Heart right ventricle (tissue), 16 donors: Measurements from ENCODE around the gene LAMA4. TPM values are rescaled to one million over a fixed set of nuclear protein-coding genes. Genes with fewer than 3 reads are reported as not detected.
A peak's percentile ranks its signal among the peaks of the same experiment; 100 is the strongest.

Experiments used
- ATAC-seq, 8 donors: fragments of 200-7000 bp; cut with Tn5 transposase; one replicate each; pipeline ENCODE4 v1.9.1; 2020; ENCODE audit warnings: mild to moderate bottlenecking in 8 of 8, moderate library complexity in 8 of 8, moderate number of reproducible peaks in 1 of 8
- DNase-seq, 2 donors: peaks; one replicate each; pipeline ENCODE4 v3.0.0-alpha.2; 2020
- H3K27ac ChIP-seq, 10 donors: fragments of 200-600 bp; sonication (generic) in 2 of 10; one replicate each; pipeline versions ENCODE4 v1.5.0 to v1.8.0; 2020 to 2022; ENCODE audit warnings: mild to moderate bottlenecking in 3 of 10
- H3K27me3 ChIP-seq, 7 donors: fragments of 200-600 bp; one replicate each; pipeline ENCODE4 v1.8.0; 2021 to 2022; ENCODE audit warnings: mild to moderate bottlenecking in 2 of 7
- H3K36me3 ChIP-seq, 9 donors: fragments of 200-600 bp; sonication (generic) in 1 of 9; one replicate each; pipeline versions ENCODE4 v1.5.0 to v1.8.0; 2020 to 2022; ENCODE audit warnings: mild to moderate bottlenecking in 2 of 9
- H3K4me1 ChIP-seq, 9 donors: fragments of 200-600 bp; sonication (generic) in 1 of 9; one replicate each; pipeline versions ENCODE4 v1.5.0 to v1.8.0; 2020 to 2022; ENCODE audit warnings: mild to moderate bottlenecking in 4 of 9
- H3K4me3 ChIP-seq, 10 donors: fragments of 200-600 bp; sonication (generic) in 2 of 10; one replicate each; pipeline versions ENCODE4 v1.5.0 to v1.8.0; 2020 to 2022; ENCODE audit warnings: mild to moderate bottlenecking in 7 of 10, moderate library complexity in 2 of 10
- H3K9me3 ChIP-seq, 11 donors: fragments of 200-600 bp in 10 of 11; sonication (generic) in 2 of 11; one replicate each; pipeline versions ENCODE4 v1.5.0 to v1.8.0; 2013 to 2022; ENCODE audit warnings: mild to moderate bottlenecking in 2 of 11, control low read depth in 1 of 11, moderate library complexity in 1 of 11
- CTCF ChIP-seq, 9 donors: fragments of 200-600 bp; sonication (generic) in 2 of 9; IDR thresholded peaks; one replicate each; pipeline versions ENCODE4 v1.5.0 to v1.8.0; 2021 to 2022; ENCODE audit warnings: antibody characterized with exemption in 9 of 9, mild to moderate bottlenecking in 5 of 9, moderate library complexity in 1 of 9
- WGBS, 2 donors: extraction: QIAGEN DNeasy Blood & Tissue Kit; methylation state at CpG; one replicate each; pipeline ENCODE4 v1.1.7; 2013; ENCODE audit warnings: inconsistent platforms in 1 of 2; 5-methylcytosine and 5-hydroxymethylcytosine counted together
- intact Hi-C, 10 donors: fragments of 100-400 bp; cut with DNase I; formaldehyde crosslinking; loops; one replicate each; pipeline versions ENCODE4 v1.11.1 to v1.14.2; 2022
- polyA plus RNA-seq, 2 donors: library from polyadenylated mRNA; stranded (reverse); fragments of 200-250 nt; gene quantifications; one replicate each; pipeline ENCODE4 v1.2.3, GENCODE V29; 2013
- total RNA-seq, 10 donors: library from RNA; stranded (reverse); fragmentation: NEBNext Ultra II Directional in 3 of 10; extraction: Animal tissue kit (Norgen Biotek cat#: 25700) in 3 of 10; gene quantifications; one replicate each; pipeline versions ENCODE4 v1.2.1 to v1.2.4, GENCODE V29; 2021 to 2023
- donor health status: Arrhythmogenic right ventricular cardiomyopathy.
- donor health status: ischemic (EF 13 %, LVEDD 7.1; RV severe dilation, severe dysfunction).
- donor health status: healthy with polysubstance abuse.
- donor health status: DM: no; HTN: yes; CAD: no.
- donor health status: DM: no; HTN: no; CAD: no.
- donor health status: ischemic (EF 25% LVEDD 6.9; RV normal size, moderate dysfunction).
- donor health status: ischemic (EF 25% LVEDD 5.7; RV mildly dilated, moderate dysfunction).
- donor health status: healthy.
- donor health status: DM: yes; HTN: yes; CAD: no.
- donor health status: Ischemic cardiomyopathy.
- donor health status: ischemic (EF 35%, LVEDD 5.7; RV mildly dilated, moderate dysfunction).
- donor health status: nonischemic (EF 11% LVEDD 7.7; RV severe dilation, severe dysfunction).
- donor health status: DM: yes; HTN: yes; CAD: no.
- donor health status: PGD.
- donor health status: ischemic (EF 29% LVEDD 5.4; RV normal size, mild dysfunction).
- donor health status: nonischemic (EF 23%, LVEDD 6.1; RV moderate dilation, normal function).

Gene LAMA4
- total and polyA plus RNA-seq, 12 donors = 23.7 to 103 (median 82.5) TPM

DNA sequence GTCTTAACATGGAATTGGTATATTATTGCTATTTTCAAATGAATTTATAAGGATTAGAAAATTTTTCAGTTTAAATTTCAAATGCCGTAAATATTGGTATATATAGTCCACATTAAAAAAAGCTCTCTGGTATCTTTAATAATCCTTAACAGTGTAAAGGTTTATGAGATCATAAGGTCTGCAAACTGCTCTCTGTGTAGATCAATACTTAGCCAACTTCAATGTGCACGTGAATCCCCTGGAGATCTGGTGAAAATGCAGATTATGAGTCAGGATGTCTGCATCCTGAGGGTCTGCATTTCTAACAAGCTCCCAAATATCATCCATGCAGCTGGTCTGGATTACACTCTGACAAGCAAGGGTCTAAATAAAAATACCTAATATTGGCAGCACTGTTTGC lies 43.5 kb downstream of the LAMA4 start:
- TF ChIP-seq CTCF (IDR thresholded peaks at IDR 0.05) = no peak
- Histone ChIP-seq H3K36me3 (peaks cover 0 to 100% (median 17%) of the 10 kb centered on the region in 9 donors), H3K4me1 (peaks cover 0 to 53% (median 37%) of the 10 kb centered on the region in 9 donors), H3K27me3 (no peaks in the 10 kb centered on the region), H3K4me3 (no peak overlapping the region), H3K27ac (no peak overlapping the region), H3K9me3 (no peaks in the 10 kb centered on the region)
- WGBS, 2 donors = 77 to 85% methylated on average over 2 of the region's 2 CpGs
- DNase-seq = no peak
- ATAC-seq = no peak
- intact Hi-C loops = no loop called here

GRCh38 chr6:112209131-112209530 lies 45.2 kb downstream of the LAMA4 start:
- Histone ChIP-seq H3K27ac (peak overlapping the region in 1 of 10 donors; percentile 32), H3K9me3 (no peaks in the 10 kb centered on the region), H3K4me1 (peaks cover 0 to 53% (median 36%) of the 10 kb centered on the region in 9 donors), H3K36me3 (peaks cover 0 to 100% (median 25%) of the 10 kb centered on the region in 9 donors), H3K4me3 (no peak overlapping the region), H3K27me3 (no peaks in the 10 kb centered on the region)
- ATAC-seq (no peak), DNase-seq (no peak)
- TF ChIP-seq CTCF (IDR thresholded peaks at IDR 0.05) = no peak
- 87 to 93% methylated on average over 2 of the region's 2 CpGs for WGBS, 2 donors
- intact Hi-C loops = loop anchor here in 1 of 10 donors (10.0 kb wide), 1 partner anchor 46 kb away; the partner anchor contains the start of gene LAMA4

DNA sequence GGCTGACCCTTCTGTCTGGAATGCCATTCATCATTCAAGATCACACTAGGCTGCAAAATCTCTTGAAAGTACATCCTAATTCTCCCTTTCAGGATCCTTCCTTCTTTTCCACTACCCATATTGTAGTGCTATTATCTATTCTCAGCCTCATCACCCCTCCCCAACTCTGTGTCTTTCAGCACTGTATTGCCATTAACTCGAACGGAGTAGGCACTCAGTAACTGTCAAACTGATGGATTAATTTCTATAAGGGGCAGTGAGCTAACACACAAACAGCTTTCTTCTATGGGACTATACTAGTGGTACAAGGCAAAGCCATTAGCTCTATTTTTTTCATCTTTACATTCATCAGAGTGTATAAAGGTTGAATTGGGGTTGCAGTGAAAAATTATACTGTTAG lies 46.6 kb downstream of the LAMA4 start:
- peaks cover 0 to 53% (median 31%) of the 10 kb centered on the region in 9 donors for H3K4me1 ChIP-seq
- no peak for TF ChIP-seq CTCF (IDR thresholded peaks at IDR 0.05)
- H3K9me3 ChIP-seq = no peaks in the 10 kb centered on the region
- peak overlapping the region in 1 of 10 donors; percentile 5 for H3K27ac ChIP-seq
- WGBS, 2 donors = 73 to 84% methylated on average over 2 of the region's 2 CpGs
- intact Hi-C loops = loop anchor here in 1 of 10 donors (10.0 kb wide), 1 partner anchor 47 kb away; the partner anchor contains the start of gene LAMA4
- no peak for DNase-seq
- no peaks in the 10 kb centered on the region for H3K27me3 ChIP-seq
- H3K36me3 ChIP-seq = peaks cover 0 to 100% (median 25%) of the 10 kb centered on the region in 9 donors
- ATAC-seq = no peak
- H3K4me3 ChIP-seq = no peak overlapping the region

DNA sequence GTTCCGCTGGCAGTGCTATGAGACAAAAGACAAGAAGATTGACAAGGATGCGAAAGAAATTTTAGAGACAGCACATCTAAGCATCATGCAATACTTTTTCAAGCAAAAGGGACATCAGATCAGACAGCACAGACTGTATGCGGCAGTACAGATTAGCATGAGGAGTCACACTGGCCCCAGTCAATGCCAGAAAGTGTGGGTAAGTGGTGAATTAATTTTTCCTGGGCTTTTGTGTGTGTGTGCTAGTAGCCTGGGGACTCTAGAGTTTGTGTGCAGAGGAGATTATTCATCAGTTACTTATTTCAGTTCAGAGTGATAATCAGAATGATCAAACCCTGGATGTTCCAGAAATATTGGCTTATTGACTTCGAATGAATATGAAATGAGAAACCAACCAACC lies 47.2 kb downstream of the LAMA4 start:
- TF ChIP-seq CTCF (IDR thresholded peaks at IDR 0.05) = no peak
- 95 to 97% methylated on average over 4 of the region's 4 CpGs for WGBS, 2 donors
- no peak for DNase-seq
- Histone ChIP-seq H3K36me3 (peaks cover 0 to 100% (median 21%) of the 10 kb centered on the region in 9 donors), H3K4me3 (no peak overlapping the region), H3K4me1 (peaks cover 0 to 58% (median 34%) of the 10 kb centered on the region in 9 donors), H3K9me3 (no peaks in the 10 kb centered on the region), H3K27me3 (no peaks in the 10 kb centered on the region), H3K27ac (peak overlapping the region in 1 of 10 donors; percentile 72)
- no peak for ATAC-seq
- intact Hi-C loops = loop anchor here in 1 of 10 donors (10.0 kb wide), 1 partner anchor 48 kb away; the partner anchor contains the start of gene LAMA4
